GM23248 (cell line): ENCODE results near the gene TRIB2.

Experiments
- EZH2 ChIP-seq: fragments of 200-600 bp; sonication (generic); IDR thresholded peaks from 2 replicates; pipeline ENCODE4 v1.6.1; 2018; ENCODE audit warnings: antibody characterized with exemption, mild to moderate bottlenecking; ENCODE audit not compliant: insufficient read depth, poor library complexity, severe bottlenecking
- EZH2phosphoT487 ChIP-seq: fragments of 200-600 bp; sonication (generic); IDR thresholded peaks from 2 replicates; pipeline ENCODE4 v1.6.1; 2018; ENCODE audit warnings: antibody characterized with exemption, moderate library complexity, mild to moderate bottlenecking, low read depth; ENCODE audit not compliant: insufficient read depth

GRCh38 chr2:12771154-12771553 lies 54.4 kb downstream of the TRIB2 start:
- TF ChIP-seq EZH2: no peak
- TF ChIP-seq EZH2phosphoT487: no peak
